KOPT-K1 (cell line): Measurements from ENCODE around the gene IGFBP1.

Source experiments
- H3K27ac ChIP-seq: fragments of 200-600 bp; sonication (generic); 2 replicates; pipeline ENCODE4 v1.5.1; 2016; ENCODE audit warnings: antibody characterized with exemption, mild to moderate bottlenecking, low read depth, low read length; ENCODE audit not compliant: poor library complexity, severe bottlenecking
- H3K36me3 ChIP-seq: fragments of 200-600 bp; sonication (generic); 2 replicates; pipeline ENCODE4 v1.5.1; 2017; ENCODE audit warnings: antibody characterized with exemption, mild to moderate bottlenecking, low read length, moderate library complexity; ENCODE audit not compliant: insufficient read depth
- H3K9me3 ChIP-seq: fragments of 200-600 bp; sonication (generic); 2 replicates; pipeline ENCODE4 v1.5.1; 2017; ENCODE audit warnings: antibody characterized with exemption, low read length, mild to moderate bottlenecking; ENCODE audit not compliant: insufficient read depth, poor library complexity, severe bottlenecking

IGFBP1 gene

DNA sequence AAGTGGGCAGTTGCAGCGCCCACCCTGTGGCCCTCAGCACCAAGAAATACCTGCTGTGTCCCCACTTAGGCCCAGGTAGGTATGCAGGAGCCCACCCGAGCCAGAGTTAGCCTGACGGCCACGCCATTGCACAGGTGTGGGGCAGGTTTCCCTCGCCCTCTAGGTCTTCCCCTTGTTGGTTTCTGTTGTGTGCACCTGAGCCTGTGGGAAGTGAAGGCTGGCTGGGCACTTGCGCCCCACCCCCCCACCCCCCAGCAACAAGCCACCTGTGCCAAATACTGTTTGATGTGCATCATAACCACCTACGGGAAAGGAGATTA lies 15.3 kb upstream of the IGFBP1 start, which contains the start of gene CCDC201:
Gene CCDC201, minus strand, starts transcription at position 48 of the 320 bp plus-strand sequence. CDS start 75 bp downstream, outside the sequence.
- Histone ChIP-seq H3K27ac (no peak within 1 kb of the TSS), H3K9me3 (no peaks in the 10 kb centered on the region), H3K36me3 (no peaks in the 10 kb centered on the region)

DNA sequence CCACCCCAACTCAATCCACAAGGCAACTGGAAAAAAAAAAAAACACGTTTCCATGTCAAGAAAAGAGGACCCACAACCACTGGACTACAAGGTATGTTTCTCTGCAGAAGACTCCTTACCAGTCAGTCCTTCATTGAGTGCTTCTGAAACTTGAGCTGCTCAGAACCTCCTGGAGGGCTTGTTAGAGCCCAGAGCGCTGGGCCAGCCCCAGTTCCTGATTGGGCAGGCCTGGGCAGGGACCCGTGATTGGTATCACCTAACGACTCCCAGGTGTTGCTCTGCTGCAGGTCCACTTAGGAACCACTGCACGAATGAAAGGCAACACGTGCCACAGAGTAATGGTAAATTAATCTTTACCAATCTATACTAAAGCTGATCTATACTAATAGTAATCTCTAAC lies 14.9 kb upstream of the IGFBP1 start:
- no peaks in the 10 kb centered on the region for H3K9me3 ChIP-seq
- no peaks in the 10 kb centered on the region for H3K36me3 ChIP-seq

DNA sequence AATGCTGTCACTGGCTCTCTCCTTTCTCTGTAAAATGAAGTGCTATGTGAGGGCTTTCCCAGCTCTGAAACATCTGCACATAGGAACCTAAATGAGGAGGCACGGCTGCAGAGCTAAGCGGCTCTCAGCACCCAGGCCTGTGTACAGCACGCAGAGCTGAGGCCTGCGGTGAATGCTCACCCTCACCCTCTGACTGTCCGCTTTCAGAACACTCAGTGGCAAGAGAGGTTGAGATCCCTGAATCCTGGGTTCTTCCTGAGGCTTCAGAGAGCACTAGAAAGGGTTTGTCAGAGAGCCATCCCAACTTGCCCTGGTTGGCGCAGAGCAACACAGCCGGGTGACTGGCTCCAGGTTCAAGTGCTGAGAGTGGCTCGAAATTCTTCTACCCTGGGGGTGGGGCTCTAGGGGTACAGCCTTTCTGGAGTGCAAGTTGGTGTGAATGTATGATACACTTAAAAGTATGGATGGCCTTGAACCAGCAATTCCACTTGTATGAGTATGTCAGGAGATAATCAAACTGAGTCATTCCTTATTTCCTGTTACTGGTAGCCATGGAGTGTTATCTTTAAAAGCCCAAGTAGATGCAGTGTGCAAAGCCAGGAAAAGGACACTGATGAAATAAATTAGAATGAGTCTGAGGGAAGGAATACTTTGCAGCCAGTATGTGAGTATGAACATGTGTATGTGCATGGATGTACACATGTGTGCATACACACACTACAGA lies 13.7 kb upstream of the IGFBP1 start:
- H3K36me3 ChIP-seq, result no peaks in the 10 kb centered on the region
- H3K27ac ChIP-seq, result no peak overlapping the region

More for the DNA sequence above, 14.9 kb upstream of the IGFBP1 start:
- H3K27ac ChIP-seq, result no peak overlapping the region

DNA sequence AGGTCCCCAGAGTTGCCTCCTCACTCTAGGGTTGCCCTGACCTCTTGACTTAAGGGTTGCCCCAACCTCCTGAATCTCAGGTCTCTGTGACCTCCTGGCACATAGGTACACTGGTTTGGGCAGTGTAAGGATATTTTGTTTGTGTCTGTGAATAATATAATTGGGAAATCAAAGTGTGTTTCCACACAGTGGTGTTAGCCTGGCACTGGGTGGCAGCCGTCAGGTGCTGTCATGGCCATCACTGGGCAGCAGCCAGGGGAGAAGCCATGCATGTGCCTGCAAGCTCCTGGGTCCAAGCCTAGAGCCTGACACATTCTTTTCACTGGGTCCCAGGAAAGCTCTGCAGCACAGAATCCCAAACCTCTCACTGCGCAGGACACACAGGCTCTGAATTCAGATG lies 11.8 kb upstream of the IGFBP1 start:
- Histone ChIP-seq H3K9me3 (no peaks in the 10 kb centered on the region), H3K27ac (no peak overlapping the region), H3K36me3 (no peaks in the 10 kb centered on the region)

More for the DNA sequence above, 13.7 kb upstream of the IGFBP1 start:
- no peaks in the 10 kb centered on the region for H3K9me3 ChIP-seq

DNA sequence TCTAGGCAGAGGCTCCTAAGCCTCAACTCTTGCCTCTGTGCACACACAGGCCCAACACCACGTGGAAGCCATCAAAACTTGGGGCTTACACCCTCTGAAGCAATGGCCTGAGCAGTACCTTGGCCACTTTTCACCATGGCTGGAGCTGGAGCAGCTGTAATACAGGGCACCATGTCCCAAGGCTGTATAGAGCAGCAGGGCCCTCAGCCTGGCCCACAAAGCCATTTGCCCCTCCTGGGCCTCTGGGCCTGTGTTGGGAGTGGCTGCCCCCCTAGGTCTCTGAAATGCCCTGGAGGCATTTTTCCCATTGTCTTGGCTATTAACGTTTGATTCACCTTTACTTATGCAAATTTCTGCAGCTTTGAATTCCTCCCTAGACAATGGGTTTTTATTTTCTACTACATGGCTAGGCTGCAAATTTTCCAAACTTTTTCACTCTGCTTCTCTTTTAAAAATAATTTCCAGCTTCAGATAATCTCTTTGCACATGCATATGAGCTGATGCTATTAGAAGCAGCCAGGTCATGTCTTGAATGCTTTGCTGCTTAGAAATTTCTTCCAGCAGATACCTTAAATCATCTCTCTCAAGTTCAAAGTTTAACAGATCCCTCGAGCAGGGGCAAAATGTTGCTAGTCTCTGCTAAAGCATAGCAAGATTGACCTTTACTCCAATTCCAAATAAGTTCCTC lies 9.7 kb upstream of the IGFBP1 start:
- Histone ChIP-seq H3K27ac (no peak overlapping the region), H3K9me3 (no peaks in the 10 kb centered on the region), H3K36me3 (no peaks in the 10 kb centered on the region)

DNA sequence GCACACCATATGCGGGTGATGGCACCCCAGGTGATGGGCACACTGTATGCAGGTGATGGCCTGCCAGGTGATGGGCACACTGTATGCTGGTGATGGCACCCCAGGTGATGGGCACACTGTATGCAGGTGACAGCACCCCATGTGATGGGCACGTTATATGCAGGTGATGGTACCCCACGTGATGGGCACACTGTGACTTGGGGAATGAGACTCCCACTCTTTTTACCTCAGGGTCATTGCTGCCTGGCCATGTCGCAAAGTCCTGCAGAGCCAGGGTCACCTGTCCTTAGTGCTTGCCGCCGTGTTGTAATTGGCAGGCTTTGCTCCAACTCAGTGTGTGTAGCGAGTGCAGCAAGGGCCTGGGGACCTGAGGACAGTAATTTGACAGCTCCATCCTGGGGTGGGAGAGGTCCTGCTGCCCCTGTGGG lies 7.8 kb upstream of the IGFBP1 start:
- no peaks in the 10 kb centered on the region for H3K36me3 ChIP-seq
- H3K9me3 ChIP-seq, result no peaks in the 10 kb centered on the region
- H3K27ac ChIP-seq, result no peak overlapping the region

DNA sequence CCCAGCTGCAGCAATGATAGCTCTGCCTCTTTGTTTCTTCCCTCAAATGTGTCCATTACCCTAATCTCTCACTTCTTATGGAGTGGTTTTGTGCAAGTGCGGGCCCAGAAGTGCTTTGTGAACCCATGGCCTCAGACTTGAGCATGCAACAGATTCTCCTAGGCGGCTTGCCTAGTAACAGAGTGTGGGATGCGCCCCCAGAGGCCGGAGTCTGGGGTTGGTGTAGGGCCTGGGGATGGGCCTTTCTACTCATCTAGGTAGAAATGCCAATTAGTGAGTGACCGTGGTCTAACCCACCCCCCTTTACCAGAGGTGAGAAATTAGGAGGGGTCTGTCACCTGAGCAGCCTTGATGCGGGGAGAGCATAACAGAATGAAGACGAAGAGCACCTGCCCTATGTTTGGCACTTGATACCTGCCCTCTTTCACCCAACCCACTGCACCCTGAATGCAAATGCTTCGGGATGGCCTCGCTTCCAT lies 7.0 kb upstream of the IGFBP1 start:
- no peaks in the 10 kb centered on the region for H3K36me3 ChIP-seq
- H3K27ac ChIP-seq, result no peak overlapping the region
- H3K9me3 ChIP-seq, result no peaks in the 10 kb centered on the region

DNA sequence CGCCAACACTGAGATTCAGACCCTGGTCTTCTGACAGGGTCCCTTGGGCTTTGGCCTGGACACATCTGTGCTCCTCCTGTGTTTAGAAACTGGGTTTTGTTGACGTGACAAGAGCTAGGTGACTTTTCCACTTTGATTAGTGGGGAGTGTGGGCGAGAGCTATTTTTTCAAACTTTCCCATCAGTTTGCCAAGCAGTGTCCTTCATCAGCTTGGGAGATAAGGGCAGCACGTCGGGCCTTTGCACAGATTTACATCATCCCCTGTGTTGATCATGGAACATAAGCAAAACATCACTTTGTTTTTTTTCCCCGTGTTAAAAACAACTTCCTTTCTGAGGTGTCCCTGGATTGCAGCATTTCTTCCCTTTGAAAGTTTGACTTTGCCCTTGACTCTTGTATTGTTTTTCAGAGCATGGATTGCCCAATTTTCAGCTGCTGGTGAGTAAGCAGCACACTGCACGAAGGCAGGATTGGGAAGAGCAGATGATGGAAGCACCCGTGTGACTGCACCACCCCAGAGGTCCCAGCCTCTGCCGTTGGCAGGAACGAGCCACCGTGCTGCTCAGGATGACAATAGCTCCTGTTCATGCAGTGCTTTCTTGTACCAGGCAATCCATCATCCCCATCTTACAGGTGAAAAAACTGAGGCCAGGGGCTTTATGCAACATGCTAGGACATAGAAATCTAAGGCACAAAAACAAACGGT lies 6.4 kb upstream of the IGFBP1 start:
- Histone ChIP-seq H3K36me3 (no peaks in the 10 kb centered on the region), H3K27ac (no peak overlapping the region), H3K9me3 (no peaks in the 10 kb centered on the region)

DNA sequence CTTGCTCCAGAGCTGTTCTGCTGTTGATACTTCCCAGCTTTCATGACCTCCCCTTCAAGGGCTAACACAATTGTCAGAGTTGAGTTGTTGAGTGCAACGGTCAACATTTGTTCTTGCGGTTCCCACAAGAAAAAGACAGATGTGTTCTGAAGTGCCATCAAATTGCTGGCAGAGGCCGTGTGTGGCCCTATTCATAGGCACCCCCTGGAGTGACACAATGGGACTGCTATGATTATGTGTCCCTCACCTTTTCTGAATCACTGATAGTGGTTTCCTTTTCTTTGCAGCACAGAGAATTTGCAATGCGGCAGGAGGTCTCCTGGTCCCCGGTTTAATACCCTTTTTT lies 5.8 kb upstream of the IGFBP1 start:
- Histone ChIP-seq H3K9me3 (no peaks in the 10 kb centered on the region), H3K27ac (no peak overlapping the region), H3K36me3 (no peaks in the 10 kb centered on the region)

DNA sequence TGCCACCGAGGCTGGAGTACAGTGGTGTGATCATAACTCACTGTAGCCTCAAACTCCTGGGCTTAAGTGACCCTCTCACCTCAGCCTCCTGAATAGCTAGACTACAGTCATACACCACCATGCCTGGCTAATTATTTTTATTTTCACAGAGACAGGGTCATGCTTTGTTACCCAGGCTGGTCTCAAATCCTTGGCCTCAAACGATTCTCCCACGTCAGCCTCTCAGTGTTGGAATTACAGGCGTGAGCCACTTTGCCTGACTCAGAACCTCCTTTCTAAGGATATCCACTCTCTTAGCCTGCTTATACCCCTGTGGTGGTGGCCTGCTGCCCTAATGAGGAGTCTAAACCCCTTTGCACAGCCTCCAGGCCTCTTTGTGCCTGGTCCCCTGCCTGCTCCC lies 4.2 kb upstream of the IGFBP1 start:
- no peak overlapping the region for H3K27ac ChIP-seq
- no peaks in the 10 kb centered on the region for H3K36me3 ChIP-seq

DNA sequence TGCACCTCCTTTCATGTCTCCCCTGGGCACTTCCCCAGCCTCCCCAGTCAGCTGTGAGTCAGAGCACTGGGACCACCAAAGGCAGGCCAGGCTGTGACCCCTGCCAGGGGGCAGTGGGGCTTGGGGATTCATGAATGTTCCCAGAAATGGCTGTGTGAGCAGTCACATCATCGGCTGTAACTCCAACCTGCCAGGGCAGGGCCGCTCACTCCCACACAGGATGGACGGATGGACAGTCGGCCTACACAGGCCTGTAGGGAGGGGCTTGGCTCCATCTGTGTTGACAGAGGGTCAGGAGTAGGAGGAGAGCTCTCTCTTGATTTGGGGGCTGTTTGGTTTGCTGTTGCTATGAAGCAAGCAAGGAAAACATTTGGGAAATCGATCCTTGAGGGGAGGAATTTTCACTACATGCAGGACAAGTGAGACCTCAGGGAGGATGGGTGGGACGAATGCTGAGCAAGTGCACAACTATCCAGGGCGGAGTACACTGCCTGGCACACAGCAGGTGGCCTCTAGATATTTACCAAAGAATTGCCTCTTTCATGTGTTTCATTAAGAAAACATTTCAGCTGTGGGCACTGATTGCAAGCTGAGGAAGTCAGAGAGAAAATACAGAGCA lies 2.9 kb upstream of the IGFBP1 start:
- Histone ChIP-seq H3K36me3 (no peaks in the 10 kb centered on the region), H3K27ac (no peak overlapping the region), H3K9me3 (no peaks in the 10 kb centered on the region)

More for the DNA sequence above, 4.2 kb upstream of the IGFBP1 start:
- no peaks in the 10 kb centered on the region for H3K9me3 ChIP-seq

DNA sequence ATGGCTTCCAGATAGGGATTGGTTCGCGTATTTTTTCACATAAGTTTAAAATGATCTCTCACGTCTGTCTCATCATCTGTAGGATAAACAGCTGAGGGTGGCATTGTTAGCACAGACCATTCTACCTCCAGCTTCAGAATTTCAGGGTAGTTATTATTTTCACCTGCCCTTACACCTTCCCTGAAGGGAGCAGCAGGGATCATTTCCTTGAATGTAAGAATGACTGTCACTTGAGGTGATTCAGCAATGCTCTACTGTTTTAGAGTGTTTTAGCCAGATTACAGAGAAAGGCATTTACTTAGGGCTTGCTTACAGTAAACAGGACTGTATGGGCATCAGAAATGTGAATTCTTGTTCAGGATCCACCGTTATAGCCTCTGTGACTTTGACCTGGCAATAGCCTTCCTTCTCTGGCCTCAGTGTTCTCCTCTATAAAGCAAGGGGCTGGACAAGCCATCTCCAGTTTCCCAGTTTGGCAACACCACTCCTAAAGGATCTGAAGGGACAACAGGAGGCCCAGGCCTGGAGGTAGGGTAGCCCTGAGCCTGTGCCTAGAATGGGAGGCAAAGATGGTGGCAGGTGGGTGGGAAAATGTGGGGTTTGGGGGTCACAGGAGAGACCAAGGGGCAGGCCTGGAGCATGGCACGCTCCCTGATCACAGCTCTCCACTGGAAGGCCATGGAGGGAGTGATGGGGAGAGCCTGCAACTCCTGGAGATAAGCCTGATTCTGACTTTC lies 1.2 kb upstream of the IGFBP1 start:
- Histone ChIP-seq H3K36me3 (no peaks in the 10 kb centered on the region), H3K27ac (no peak overlapping the region), H3K9me3 (no peaks in the 10 kb centered on the region)

DNA sequence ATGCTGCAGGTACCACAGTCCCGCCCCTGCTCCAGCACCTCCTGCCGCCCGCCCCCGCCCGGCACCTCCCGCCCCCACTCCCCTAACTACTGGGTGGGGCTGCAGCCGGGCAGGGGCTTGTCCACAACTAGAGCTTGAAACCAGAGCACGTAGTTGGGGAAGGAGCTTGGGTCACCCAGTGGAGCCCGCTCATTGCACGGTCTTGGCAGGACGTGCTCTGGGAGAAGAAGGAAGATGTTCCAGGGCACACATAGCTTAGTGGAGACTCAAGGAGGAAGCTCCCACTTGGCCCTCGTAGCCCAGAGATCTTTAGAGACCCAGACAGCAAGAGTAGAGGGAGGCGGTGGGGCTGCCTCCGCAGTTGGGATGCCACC lies 692 bp downstream of the IGFBP1 start:
- H3K36me3 ChIP-seq, result no peaks in the 10 kb centered on the region
- no peak overlapping the region for H3K27ac ChIP-seq
- H3K9me3 ChIP-seq, result no peaks in the 10 kb centered on the region

DNA sequence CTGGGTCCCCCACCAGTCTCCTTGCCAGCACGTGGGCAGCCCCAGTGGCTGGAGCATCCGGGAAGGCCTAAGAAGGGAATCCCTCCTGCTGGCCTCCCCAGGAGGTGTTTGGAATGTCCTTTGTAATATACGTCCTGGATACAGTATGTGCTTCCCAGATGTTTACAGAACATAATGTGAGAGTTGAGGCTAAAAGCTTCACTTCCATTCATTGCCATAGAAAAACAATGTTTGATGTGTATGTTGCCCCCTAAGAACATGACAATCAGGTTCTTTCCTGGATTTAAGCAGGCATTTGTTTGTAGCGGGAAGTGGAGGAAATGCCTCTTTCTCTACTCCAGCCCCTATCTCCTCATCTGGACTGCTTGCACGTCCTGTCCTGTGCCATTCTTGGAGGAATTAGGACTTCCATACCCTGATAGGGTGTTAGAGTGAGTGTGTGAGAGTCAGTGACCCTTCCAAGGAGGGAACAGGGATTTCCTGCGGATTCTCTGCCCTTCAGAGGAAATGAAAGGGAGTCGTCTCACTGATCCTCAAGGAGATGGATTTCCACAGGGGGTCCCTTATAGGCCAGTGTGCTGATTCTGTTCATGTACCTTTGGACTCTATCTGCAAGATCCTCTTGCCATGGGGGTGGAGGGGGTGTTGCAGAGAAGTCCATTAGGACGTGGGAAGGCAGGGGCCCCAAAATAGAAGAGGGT lies 1.2 kb downstream of the IGFBP1 start:
- Histone ChIP-seq H3K9me3 (no peaks in the 10 kb centered on the region), H3K36me3 (no peaks in the 10 kb centered on the region)

More for the DNA sequence above, 1.2 kb downstream of the IGFBP1 start:
- H3K27ac ChIP-seq, result no peak overlapping the region
